ENCODE measurements around the gene TTI1. TPM values are rescaled to one million over a fixed set of nuclear protein-coding genes. Genes with fewer than 3 reads are reported as not detected.
A peak's percentile ranks its signal among the peaks of the same experiment; 100 is the strongest.

TTI1 gene
- total and polyA plus RNA-seq, 2 experiments from 2014 or later, result 17.8 to 56.4 TPM

- H3K4me3 ChIP-seq, result peak overlapping the region; percentile 33
- Mint-ChIP-seq H3K27ac (peak overlapping the region; percentile 41; the same call in 1 of the 2 replicates), H3K4me3 (peak overlapping the region; percentile 62), H3K4me1 (peaks cover 37% of the 10 kb centered on the region), H3K9me3 (peaks cover 2% of the 10 kb centered on the region), H3K36me3 (ENCODE audit: low read depth) (peaks cover 2% of the 10 kb centered on the region), H3K27me3 (ENCODE audit: insufficient read depth, low read depth, poor library complexity) (peaks cover 13% of the 10 kb centered on the region)
- H3K4me1 ChIP-seq (ENCODE audit: insufficient read depth), result peaks cover 40% of the 10 kb centered on the region
- no peaks in the 10 kb centered on the region; the same call in 1 of the 2 replicates for H3F3A ChIP-seq (replicated peaks; ENCODE audit: low read depth)
- H3K79me2 ChIP-seq (replicated peaks; ENCODE audit: insufficient read depth), result no peaks in the 10 kb centered on the region
- H2AFZ ChIP-seq, result peak overlapping the region; percentile 93
- no peak for TF ChIP-seq REST (IDR thresholded peaks at IDR 0.05; ENCODE audit: unreplicated experiment)
- TF ChIP-seq ZNF114 (CRISPR knock-in tag; IDR thresholded peaks at IDR 0.05), result no peak
- H3K4me2 ChIP-seq, result peak overlapping the region; percentile 73
- peaks cover under 1% of the 10 kb centered on the region; the same call in 1 of the 2 replicates for H3K27me3 ChIP-seq (ENCODE audit: insufficient read depth)
- peak; percentile 46 for DNase-seq (ENCODE audit: low spot score)
- ATAC-seq, result peak; percentile 13; the same call in 2 of the 3 replicates
- no peaks in the 10 kb centered on the region for H3K9me2 ChIP-seq (ENCODE audit: insufficient read depth)
- H4K20me1 ChIP-seq (replicated peaks; ENCODE audit: insufficient read depth), result no peaks in the 10 kb centered on the region
- no peaks in the 10 kb centered on the region for H3K36me3 ChIP-seq (ENCODE audit: insufficient read depth)
- 0 out of 2 replicates have a peak overlapping the region, but pooled peaks have one; percentile 34 for H3K27ac ChIP-seq (ENCODE audit: low read depth)
These were observed 56.4 kb downstream of the TTI1 start for GRCh38 chr20:37976887-37977286.

GRCh38 chr20:37973059-37973910, 60.0 kb downstream of the TTI1 start:
- H3K36me3 ChIP-seq (ENCODE audit: insufficient read depth), result no peaks in the 10 kb centered on the region; the same call in 1 of the 2 replicates
- no peaks in the 10 kb centered on the region for H3K9me2 ChIP-seq (ENCODE audit: insufficient read depth)
- no peak overlapping the region for H3K27ac ChIP-seq (ENCODE audit: low read depth)
- H3K4me1 ChIP-seq (ENCODE audit: insufficient read depth), result peaks cover 55% of the 10 kb centered on the region
- H3K79me2 ChIP-seq (replicated peaks; ENCODE audit: insufficient read depth), result no peaks in the 10 kb centered on the region
- H3K4me1 Mint-ChIP-seq, result peaks cover 56% of the 10 kb centered on the region
- peaks cover 16% of the 10 kb centered on the region for H3K27me3 Mint-ChIP-seq (ENCODE audit: insufficient read depth, low read depth, poor library complexity)
- DNase-seq (ENCODE audit: low spot score) (no peak), ATAC-seq (no peak)
- no peaks in the 10 kb centered on the region for H4K20me1 ChIP-seq (replicated peaks; ENCODE audit: insufficient read depth)
- peaks cover 19% of the 10 kb centered on the region for H3K36me3 Mint-ChIP-seq (ENCODE audit: low read depth)
- no peaks in the 10 kb centered on the region; the same call in 1 of the 2 replicates for H3F3A ChIP-seq (replicated peaks; ENCODE audit: low read depth)
- peak overlapping the region; percentile 72; the same call in 1 of the 2 replicates for H3K4me2 ChIP-seq
- no peak overlapping the region for H2AFZ ChIP-seq
- H3K9me3 Mint-ChIP-seq, result peaks cover 25% of the 10 kb centered on the region
- no peak overlapping the region for H3K4me3 Mint-ChIP-seq
- no peak overlapping the region for H3K4me3 ChIP-seq
- H3K27me3 ChIP-seq (ENCODE audit: insufficient read depth), result peaks cover 14% of the 10 kb centered on the region; the same call in 1 of the 2 replicates
- H3K27ac Mint-ChIP-seq, result no peak overlapping the region
- TF ChIP-seq JUNB (IDR thresholded peaks at IDR 0.05; ENCODE audit: unreplicated experiment) (no peak), EZH2 (IDR thresholded peaks at IDR 0.05; ENCODE audit: low read depth, unreplicated experiment) (no peak), NANOG (IDR thresholded peaks at IDR 0.05; ENCODE audit: borderline replicate concordance) (no peak), ETS1 (IDR thresholded peaks at IDR 0.05) (no peak), REST (IDR thresholded peaks at IDR 0.05; ENCODE audit: unreplicated experiment) (no peak), CREB1 (CRISPR knock-in tag; IDR thresholded peaks at IDR 0.05; ENCODE audit: low read depth) (no peak)
